Caco-2 (cell line): ENCODE results near the gene TWIST1. TPM values are rescaled to one million over a fixed set of nuclear protein-coding genes. Genes with fewer than 3 reads are reported as not detected.

Source experiments
- BruUV-seq: library from RNA; stranded (reverse); fragments of 400-500 nt; replicated peaks from 2 replicates; lab custom pipeline; 2021; lab: Mats Ljungman, UMichigan
- CTCF ChIA-PET: fragments of 300-600 bp; sonication (Branson Sonifier 250); formaldehyde crosslinking; loops from one replicate; lab custom pipeline; 2022; ENCODE audit warnings: antibody characterized with exemption; lab: Charles Lee
- POLR2A ChIA-PET: fragments of 300-600 bp; sonication (Branson Sonifier 250); formaldehyde crosslinking; loops from one replicate; lab custom pipeline; 2022; ENCODE audit warnings: antibody characterized with exemption; lab: Charles Lee
- DNase-seq, 2 experiments: peaks; one replicate each; pipeline versions ENCODE4 v3.0.0 to v3.0.0-alpha.2; 2020 to 2022
- H3K27me3 ChIP-seq: replicated peaks from 2 replicates; pipeline ENCODE4 v1.6.0; 2011; ENCODE audit warnings: low read length; ENCODE audit not compliant: control insufficient read depth, insufficient read depth
- H3K36me3 ChIP-seq: 2 replicates; pipeline ENCODE4 v1.5.1; 2011; ENCODE audit warnings: low read length; ENCODE audit not compliant: control insufficient read depth, insufficient read depth
- H3K4me1 ChIP-seq: fragments of 250-450 bp; sonication (Bioruptor Pico); 2 replicates; pipeline ENCODE4 v1.5.1; 2020; ENCODE audit warnings: mild to moderate bottlenecking
- H3K4me3 ChIP-seq: 2 replicates; pipeline ENCODE4 v1.5.1; 2011; ENCODE audit warnings: low read depth, mild to moderate bottlenecking, control low read depth, low read length
- H3K9me3 ChIP-seq: fragments of 250-450 bp; sonication (Bioruptor Pico); 2 replicates; pipeline ENCODE4 v1.5.1; 2020; ENCODE audit warnings: mild to moderate bottlenecking, moderate library complexity
- H3K27ac Mint-ChIP-seq: one replicate; pipeline ENCODE4 v1.8.0; 2022; ENCODE audit warnings: mixed read lengths; ENCODE audit not compliant: unreplicated experiment
- H3K27me3 Mint-ChIP-seq: one replicate; pipeline ENCODE4 v1.8.0; 2022; ENCODE audit warnings: mixed read lengths; ENCODE audit not compliant: insufficient read depth, unreplicated experiment
- H3K36me3 Mint-ChIP-seq: one replicate; pipeline ENCODE4 v1.8.0; 2022; ENCODE audit warnings: mild to moderate bottlenecking, mixed read lengths; ENCODE audit not compliant: insufficient read depth, unreplicated experiment
- H3K4me1 Mint-ChIP-seq: one replicate; pipeline ENCODE4 v1.8.0; 2022; ENCODE audit warnings: low read depth, mixed read lengths; ENCODE audit not compliant: unreplicated experiment
- H3K4me3 Mint-ChIP-seq: one replicate; pipeline ENCODE4 v1.8.0; 2022; ENCODE audit warnings: mild to moderate bottlenecking, moderate library complexity, mixed read lengths; ENCODE audit not compliant: unreplicated experiment
- H3K9me3 Mint-ChIP-seq: one replicate; pipeline ENCODE4 v1.8.0; 2022; ENCODE audit warnings: mixed read lengths; ENCODE audit not compliant: unreplicated experiment
- CTCF ChIP-seq, 2 experiments: fragments of 200-600 bp in 1 of 2; IDR thresholded peaks; 1 replicate in 1 of 2; 2 replicates in 1 of 2; pipeline versions ENCODE4 v1.5.1 to v1.8.0; 2011 to 2022; ENCODE audit warnings: antibody characterized with exemption in 1 of 2, control low read depth in 1 of 2, inconsistent platforms in 1 of 2, low read depth in 1 of 2, low read length in 1 of 2, mild to moderate bottlenecking in 1 of 2, moderate library complexity in 1 of 2; ENCODE audit not compliant: insufficient read depth in 1 of 2, severe bottlenecking in 1 of 2, unreplicated experiment in 1 of 2
- intact Hi-C: fragments of 100-400 bp; cut with micrococcal nuclease; formaldehyde crosslinking; loops from one replicate; pipeline ENCODE4 v1.10.0; 2022; ENCODE audit not compliant: unreplicated experiment
- total RNA-seq: library from RNA; stranded (reverse); gene quantifications from 2 replicates; pipeline ENCODE4 v1.2.3, GENCODE V29; 2022

Gene TWIST1
- total RNA-seq, 1 experiment from 2014 or later = not detected

- H3K27me3 ChIP-seq = no peaks in the 10 kb centered on the region
- Mint-ChIP-seq H3K27me3 (peaks cover 5% of the 10 kb centered on the region), H3K9me3 (no peaks in the 10 kb centered on the region), H3K4me3 (no peak overlapping the region), H3K36me3 (no peaks in the 10 kb centered on the region), H3K27ac (no peak overlapping the region), H3K4me1 (no peaks in the 10 kb centered on the region)
- no peaks in the 10 kb centered on the region for H3K4me1 ChIP-seq
- H3K9me3 ChIP-seq = peaks cover 3% of the 10 kb centered on the region; the same call in 1 of the 2 replicates
- no TSS peak for BruUV-seq
- H3K36me3 ChIP-seq = no peaks in the 10 kb centered on the region
- no peak for TF ChIP-seq CTCF (IDR thresholded peaks at IDR 0.05; ENCODE audit: insufficient read depth in 1 of 2, low read depth in 1 of 2, low read length in 1 of 2, severe bottlenecking in 1 of 2, unreplicated experiment in 1 of 2)
- no peak for DNase-seq
- intact Hi-C loops = no loop called here
- CTCF ChIA-PET = no interaction called here
- POLR2A ChIA-PET = no interaction called here
- no peak overlapping the region for H3K4me3 ChIP-seq
These were observed 28.1 kb downstream of the TWIST1 start for GRCh38 chr7:19089378-19089777.

DNA sequence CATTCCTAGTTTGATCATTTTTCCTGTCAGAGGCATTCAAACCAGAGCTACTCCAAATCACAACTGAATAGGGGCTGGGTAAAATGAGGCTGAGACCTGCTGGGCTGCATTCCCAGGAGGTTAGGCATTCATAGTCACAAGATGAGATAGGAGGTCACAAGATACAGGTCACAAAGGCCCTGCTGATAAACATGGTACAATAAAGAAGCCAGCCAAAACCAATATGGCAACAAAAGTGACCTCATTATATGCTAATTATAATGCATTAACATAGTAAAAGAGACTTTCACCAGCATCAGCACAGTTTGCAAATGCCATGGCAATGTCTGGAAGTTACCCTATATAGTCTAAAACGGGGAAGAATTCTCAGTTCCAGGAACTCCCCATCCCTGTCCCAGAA is 37.3 kb downstream of the TWIST1 start:
- H3K9me3 Mint-ChIP-seq = peaks cover 9% of the 10 kb centered on the region
- ChIA-PET CTCF (no interaction called here), POLR2A (no interaction called here)
- intact Hi-C loops = no loop called here
- no peak overlapping the region for H3K4me3 ChIP-seq
- H3K4me1 ChIP-seq = peaks cover 29% of the 10 kb centered on the region
- DNase-seq = peak; percentile 19 to 56
- no TSS peak for BruUV-seq
- H3K4me3 Mint-ChIP-seq = peak overlapping the region; percentile 52
- H3K36me3 ChIP-seq = no peaks in the 10 kb centered on the region
- no peak for TF ChIP-seq CTCF (IDR thresholded peaks at IDR 0.05; ENCODE audit: insufficient read depth in 1 of 2, low read depth in 1 of 2, low read length in 1 of 2, severe bottlenecking in 1 of 2, unreplicated experiment in 1 of 2)
- no peaks in the 10 kb centered on the region for H3K27me3 Mint-ChIP-seq
- H3K4me1 Mint-ChIP-seq = peaks cover 21% of the 10 kb centered on the region
- H3K36me3 Mint-ChIP-seq = no peaks in the 10 kb centered on the region
- peak overlapping the region; percentile 77 for H3K27ac Mint-ChIP-seq
- no peaks in the 10 kb centered on the region for H3K27me3 ChIP-seq
- no peaks in the 10 kb centered on the region for H3K9me3 ChIP-seq

DNA sequence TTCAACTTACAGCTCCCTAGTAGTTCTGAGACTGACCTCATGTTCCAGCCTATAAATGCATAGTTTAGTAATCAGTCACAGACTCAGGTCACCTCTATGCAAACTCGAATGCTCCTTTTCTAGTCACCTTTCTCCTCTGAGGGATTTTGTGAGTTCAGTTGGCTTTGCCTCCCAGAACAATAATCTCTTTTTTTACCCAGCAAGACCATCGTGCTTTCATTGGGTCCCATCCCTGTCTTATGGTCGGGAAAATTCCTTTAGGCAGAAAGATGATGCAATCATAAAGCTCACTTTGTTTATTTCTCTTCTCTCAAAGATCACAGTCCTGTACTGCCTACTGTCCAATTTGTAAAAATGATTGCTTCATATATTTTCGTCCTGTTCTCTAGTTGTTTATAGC is 38.4 kb downstream of the TWIST1 start:
- H3K4me3 Mint-ChIP-seq = peak overlapping the region; percentile 46
- peak in 1 of 2 experiments; percentile 18 for DNase-seq

More for the DNA sequence above, 38.4 kb downstream of the TWIST1 start:
- H3K36me3 Mint-ChIP-seq = no peaks in the 10 kb centered on the region
- no peaks in the 10 kb centered on the region for H3K27me3 Mint-ChIP-seq
- H3K4me1 Mint-ChIP-seq = peaks cover 21% of the 10 kb centered on the region
- Histone ChIP-seq H3K36me3 (no peaks in the 10 kb centered on the region), H3K27me3 (no peaks in the 10 kb centered on the region), H3K4me1 (peaks cover 29% of the 10 kb centered on the region), H3K9me3 (no peaks in the 10 kb centered on the region), H3K4me3 (no peak overlapping the region)
- ChIA-PET CTCF (no interaction called here), POLR2A (no interaction called here)
- TF ChIP-seq CTCF (IDR thresholded peaks at IDR 0.05; ENCODE audit: insufficient read depth in 1 of 2, low read depth in 1 of 2, low read length in 1 of 2, severe bottlenecking in 1 of 2, unreplicated experiment in 1 of 2) = no peak
- peak overlapping the region; percentile 77 for H3K27ac Mint-ChIP-seq
- peaks cover 9% of the 10 kb centered on the region for H3K9me3 Mint-ChIP-seq
- intact Hi-C loops = no loop called here
- no TSS peak for BruUV-seq
